Psoas muscle (tissue), 8 donors: ENCODE measurements around the gene IQCH. TPM values are rescaled to one million over a fixed set of nuclear protein-coding genes. Genes with fewer than 3 reads are reported as not detected.

ENCODE experiments used
- ATAC-seq, 4 donors: fragments of 200-7000 bp; cut with Tn5 transposase; one replicate each; pipeline ENCODE4 v1.9.1; 2020; ENCODE audit warnings: moderate library complexity in 3 of 4, mild to moderate bottlenecking in 2 of 4
- DNase-seq, 2 donors: peaks; one replicate each; pipeline ENCODE4 v3.0.0-alpha.2; 2020
- H3K27ac ChIP-seq: fragments of 200-600 bp; one replicate; pipeline ENCODE4 v1.8.0; 2022
- H3K27me3 ChIP-seq, 3 donors: fragments of 200-600 bp in 1 of 3; one replicate each; pipeline versions ENCODE4 v1.6.1 to v1.8.0; 2013 to 2022; ENCODE audit warnings: low read length in 2 of 3, mild to moderate bottlenecking in 2 of 3, moderate library complexity in 1 of 3; ENCODE audit not compliant: insufficient read depth in 3 of 3
- H3K36me3 ChIP-seq, 2 donors: fragments of 200-600 bp in 1 of 2; one replicate each; pipeline versions ENCODE4 v1.6.1 to v1.8.0; 2013 to 2022; ENCODE audit warnings: low read depth in 1 of 2, mild to moderate bottlenecking in 1 of 2, moderate library complexity in 1 of 2; ENCODE audit not compliant: insufficient read depth in 1 of 2
- H3K4me1 ChIP-seq: fragments of 200-600 bp; one replicate; pipeline ENCODE4 v1.8.0; 2022
- H3K4me3 ChIP-seq: fragments of 200-600 bp; one replicate; pipeline ENCODE4 v1.8.0; 2022; ENCODE audit warnings: mild to moderate bottlenecking
- H3K9me3 ChIP-seq: fragments of 200-600 bp; one replicate; pipeline ENCODE4 v1.8.0; 2022
- WGBS, 3 donors: extraction: QIAGEN DNeasy Blood & Tissue Kit; methylation state at CpG; one replicate each; pipeline versions ENCODE4 v1.1.6 to v1.1.7; 2013; 5-methylcytosine and 5-hydroxymethylcytosine counted together
- intact Hi-C, 2 donors: fragments of 100-400 bp; cut with DNase I; formaldehyde crosslinking; loops; one replicate each; pipeline versions ENCODE4 v1.11.0 to v1.14.2; 2022
- polyA plus RNA-seq, 3 donors: library from polyadenylated mRNA; stranded (reverse); fragments of 200-250 nt; gene quantifications; one replicate each; pipeline ENCODE4 v1.2.3, GENCODE V29; 2013
- total RNA-seq, 4 donors: library from RNA; stranded (reverse); fragmentation: NEBNext Ultra II Directional in 2 of 4; extraction: Animal tissue kit (Norgen Biotek cat#: 25700) in 2 of 4; gene quantifications; one replicate each; pipeline versions ENCODE4 v1.2.1 to v1.2.4, GENCODE V29; 2021 to 2023
- TF ChIP-seq, protein P1 (sequence below): fragments of 200-600 bp; IDR thresholded peaks from one replicate; pipeline ENCODE4 v1.8.0; 2022; ENCODE audit warnings: antibody characterized with exemption
- donor health status: healthy with polysubstance abuse.
- donor health status: DM: no; HTN: no; CAD: no; lungs with moderate emphysema.
- donor health status: Bipolar disorder and iron deficiency.
- donor health status: healthy.
- donor health status: DM: yes; HTN: yes; CAD: no.
- donor health status: DM: no; HTN: no; CAD: no.
- donor health status: DM: no; HTN: no; CAD: no.
- donor health status: DM: yes; HTN: yes; CAD: no.

The IQCH gene
- total and polyA plus RNA-seq, 7 donors = 0.27 to 1.0 (median 0.60) TPM

- WGBS, 3 donors = 56 to 73% (median 61%) methylated on average over 2 of the region's 2 CpGs
- H3K27ac ChIP-seq = no peak overlapping the region
- TF ChIP-seq, protein P1, sequence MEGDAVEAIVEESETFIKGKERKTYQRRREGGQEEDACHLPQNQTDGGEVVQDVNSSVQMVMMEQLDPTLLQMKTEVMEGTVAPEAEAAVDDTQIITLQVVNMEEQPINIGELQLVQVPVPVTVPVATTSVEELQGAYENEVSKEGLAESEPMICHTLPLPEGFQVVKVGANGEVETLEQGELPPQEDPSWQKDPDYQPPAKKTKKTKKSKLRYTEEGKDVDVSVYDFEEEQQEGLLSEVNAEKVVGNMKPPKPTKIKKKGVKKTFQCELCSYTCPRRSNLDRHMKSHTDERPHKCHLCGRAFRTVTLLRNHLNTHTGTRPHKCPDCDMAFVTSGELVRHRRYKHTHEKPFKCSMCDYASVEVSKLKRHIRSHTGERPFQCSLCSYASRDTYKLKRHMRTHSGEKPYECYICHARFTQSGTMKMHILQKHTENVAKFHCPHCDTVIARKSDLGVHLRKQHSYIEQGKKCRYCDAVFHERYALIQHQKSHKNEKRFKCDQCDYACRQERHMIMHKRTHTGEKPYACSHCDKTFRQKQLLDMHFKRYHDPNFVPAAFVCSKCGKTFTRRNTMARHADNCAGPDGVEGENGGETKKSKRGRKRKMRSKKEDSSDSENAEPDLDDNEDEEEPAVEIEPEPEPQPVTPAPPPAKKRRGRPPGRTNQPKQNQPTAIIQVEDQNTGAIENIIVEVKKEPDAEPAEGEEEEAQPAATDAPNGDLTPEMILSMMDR = no peak
- H3K4me3 ChIP-seq = no peak overlapping the region
- H3K36me3 ChIP-seq = no peaks in the 10 kb centered on the region
- H3K4me1 ChIP-seq = peaks cover 5% of the 10 kb centered on the region
- DNase-seq (no peak), ATAC-seq (no peak)
- intact Hi-C loops = loop anchor here in 1 of 2 donors (5.0 to 10.0 kb wide), 2 partner anchors 48 to 236 kb away; partner anchors contain the start of genes AAGAB, IQCH and SMAD3
- no peaks in the 10 kb centered on the region for H3K27me3 ChIP-seq
- no peaks in the 10 kb centered on the region for H3K9me3 ChIP-seq
Measured at GRCh38 chr15:67300266-67301025, 45.9 kb downstream of the IQCH start.

- Histone ChIP-seq H3K36me3 (no peaks in the 10 kb centered on the region), H3K9me3 (no peaks in the 10 kb centered on the region), H3K27me3 (no peaks in the 10 kb centered on the region), H3K27ac (no peak overlapping the region), H3K4me1 (peaks cover 5% of the 10 kb centered on the region), H3K4me3 (no peak overlapping the region)
- ATAC-seq (peak; percentile 56 to 90 (median 76)), DNase-seq (no peak)
- WGBS, 3 donors = 73 to 80% (median 75%) methylated on average over 4 of the region's 4 CpGs
- TF ChIP-seq, protein P1 = peak; percentile 70
- intact Hi-C loops = loop anchor here (1.0 to 10.0 kb wide), 3 partner anchors 51 to 357 kb away; partner anchors contain the start of genes AAGAB (in 1 of the 2), IQCH (in 1 of the 2) and SMAD3 (in 1 of the 2)
Measured at GRCh38 chr15:67303490-67304363, 49.1 kb downstream of the IQCH start.

DNA sequence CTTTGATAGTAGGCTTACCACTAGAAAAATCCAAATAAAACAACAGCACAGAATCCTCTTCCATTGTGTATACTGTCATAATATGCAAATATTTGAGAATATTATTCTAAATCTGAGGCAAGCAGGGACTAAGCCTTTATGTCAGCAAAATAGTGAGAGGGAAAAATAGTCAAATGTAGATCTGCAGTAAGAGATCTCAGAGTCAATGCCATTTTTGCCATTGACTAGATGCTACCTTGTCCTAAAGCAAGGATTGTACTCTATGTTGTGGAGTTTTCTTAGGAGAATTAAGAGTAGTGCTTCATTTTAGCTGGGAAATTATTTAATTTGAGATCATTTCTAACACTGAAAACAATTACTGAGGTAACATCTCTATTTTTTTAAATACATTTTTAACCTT is 50.2 kb downstream of the IQCH start:
- TF ChIP-seq, protein P1 = no peak
- Histone ChIP-seq H3K4me1 (peaks cover 5% of the 10 kb centered on the region), H3K27ac (no peak overlapping the region), H3K27me3 (no peaks in the 10 kb centered on the region), H3K4me3 (no peak overlapping the region), H3K36me3 (no peaks in the 10 kb centered on the region), H3K9me3 (no peaks in the 10 kb centered on the region)
- intact Hi-C loops = loop anchor here (1.0 to 10.0 kb wide), 3 partner anchors 52 to 358 kb away; partner anchors contain the start of genes AAGAB (in 1 of the 2), IQCH (in 1 of the 2) and SMAD3 (in 1 of the 2)
- no peak for ATAC-seq
- DNase-seq = no peak

DNA sequence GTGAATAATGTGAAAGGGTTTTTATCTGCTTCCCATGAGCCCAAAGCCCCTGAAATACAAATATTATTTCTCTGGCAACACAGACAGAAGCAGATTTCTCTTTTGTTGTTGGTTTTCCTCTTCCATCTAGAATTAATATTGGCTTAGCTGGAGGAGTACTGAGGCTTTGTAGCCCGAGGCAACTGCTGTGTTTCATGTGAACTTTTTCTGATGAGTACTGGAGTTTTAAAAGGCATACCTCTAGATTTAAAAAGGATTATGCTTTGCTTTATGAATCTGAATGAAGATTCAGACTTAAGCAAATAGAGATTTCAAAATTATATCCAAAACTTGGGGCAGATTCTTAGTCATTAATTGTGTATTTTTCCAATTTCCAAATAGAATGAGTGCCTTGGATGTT is 50.9 kb downstream of the IQCH start:
- Histone ChIP-seq H3K4me3 (no peak overlapping the region), H3K27ac (no peak overlapping the region), H3K9me3 (no peaks in the 10 kb centered on the region), H3K27me3 (no peaks in the 10 kb centered on the region), H3K4me1 (peaks cover 4% of the 10 kb centered on the region), H3K36me3 (no peaks in the 10 kb centered on the region)
- no peak for ATAC-seq
- TF ChIP-seq, protein P1 = no peak
- DNase-seq = no peak
- WGBS, 3 donors = 32 to 97% (median 50%) methylated on average over 1 of the region's 1 CpG
- intact Hi-C loops = loop anchor here in 1 of 2 donors (10.0 kb wide), 1 partner anchor 241 kb away; the partner anchor contains the start of gene SMAD3
